OCI-LY7 (cell line): ENCODE measurements around the gene LY6G5C.

ENCODE experiments used
- EZH2phosphoT487 ChIP-seq: fragments of 200-600 bp; sonication (generic); IDR thresholded peaks from 2 replicates; pipeline ENCODE4 v1.6.1; 2018; ENCODE audit warnings: low read depth, borderline replicate concordance, mild to moderate bottlenecking, mixed run types, antibody characterized with exemption, low read length, moderate library complexity, mixed read lengths
- TF ChIP-seq, protein P1 (sequence below): fragments of 200-600 bp; sonication (generic); conservative IDR thresholded peaks from 2 replicates; pipeline ENCODE4 v1.5.1; 2014; ENCODE audit warnings: mild to moderate bottlenecking, antibody characterized with exemption, low read length, moderate library complexity, mixed read lengths

GRCh38 chr6:31718265-31718664 lies 37.4 kb upstream of the LY6G5C start:
- TF ChIP-seq, protein P1, sequence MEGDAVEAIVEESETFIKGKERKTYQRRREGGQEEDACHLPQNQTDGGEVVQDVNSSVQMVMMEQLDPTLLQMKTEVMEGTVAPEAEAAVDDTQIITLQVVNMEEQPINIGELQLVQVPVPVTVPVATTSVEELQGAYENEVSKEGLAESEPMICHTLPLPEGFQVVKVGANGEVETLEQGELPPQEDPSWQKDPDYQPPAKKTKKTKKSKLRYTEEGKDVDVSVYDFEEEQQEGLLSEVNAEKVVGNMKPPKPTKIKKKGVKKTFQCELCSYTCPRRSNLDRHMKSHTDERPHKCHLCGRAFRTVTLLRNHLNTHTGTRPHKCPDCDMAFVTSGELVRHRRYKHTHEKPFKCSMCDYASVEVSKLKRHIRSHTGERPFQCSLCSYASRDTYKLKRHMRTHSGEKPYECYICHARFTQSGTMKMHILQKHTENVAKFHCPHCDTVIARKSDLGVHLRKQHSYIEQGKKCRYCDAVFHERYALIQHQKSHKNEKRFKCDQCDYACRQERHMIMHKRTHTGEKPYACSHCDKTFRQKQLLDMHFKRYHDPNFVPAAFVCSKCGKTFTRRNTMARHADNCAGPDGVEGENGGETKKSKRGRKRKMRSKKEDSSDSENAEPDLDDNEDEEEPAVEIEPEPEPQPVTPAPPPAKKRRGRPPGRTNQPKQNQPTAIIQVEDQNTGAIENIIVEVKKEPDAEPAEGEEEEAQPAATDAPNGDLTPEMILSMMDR: no peak
- no peak for TF ChIP-seq EZH2phosphoT487
